Small intestine (tissue), 7 donors: ENCODE results near the gene WSCD2. TPM values are rescaled to one million over a fixed set of nuclear protein-coding genes. Genes with fewer than 3 reads are reported as not detected.

Source experiments
- DNase-seq, 2 donors: peaks; one replicate each; pipeline versions ENCODE4 v3.0.0 to v3.0.0-alpha.2; 2013
- FAIRE-seq: peaks from 2 replicates; lab custom pipeline; 2012; peaks lifted over from hg19 to GRCh38; lab: Jason Lieb, UNC
- H3K27ac ChIP-seq, 3 donors: one replicate each; pipeline ENCODE4 v1.5.1; 2013; ENCODE audit warnings: low read length in 2 of 3, mild to moderate bottlenecking in 2 of 3, control low read depth in 1 of 3, inconsistent platforms in 1 of 3, low read depth in 1 of 3, moderate library complexity in 1 of 3
- H3K27me3 ChIP-seq, 3 donors: one replicate each; pipeline ENCODE4 v1.6.1; 2013; ENCODE audit warnings: low read length in 3 of 3, inconsistent platforms in 1 of 3; ENCODE audit not compliant: control insufficient read depth in 3 of 3, insufficient read depth in 3 of 3
- H3K36me3 ChIP-seq, 3 donors: one replicate each; pipeline ENCODE4 v1.6.1; 2013; ENCODE audit warnings: low read length in 3 of 3, inconsistent platforms in 1 of 3, low read depth in 1 of 3, mild to moderate bottlenecking in 1 of 3, moderate library complexity in 1 of 3; ENCODE audit not compliant: control insufficient read depth in 3 of 3, insufficient read depth in 2 of 3
- H3K4me1 ChIP-seq, 3 donors: one replicate each; pipeline ENCODE4 v1.6.1; 2013; ENCODE audit warnings: low read length in 2 of 3, inconsistent platforms in 1 of 3, low read depth in 1 of 3, mild to moderate bottlenecking in 1 of 3, moderate library complexity in 1 of 3; ENCODE audit not compliant: control insufficient read depth in 3 of 3, insufficient read depth in 2 of 3
- H3K4me3 ChIP-seq, 3 donors: one replicate each; pipeline ENCODE4 v1.5.1; 2013; ENCODE audit warnings: low read length in 3 of 3, control low read depth in 1 of 3, inconsistent platforms in 1 of 3, low read depth in 1 of 3, mild to moderate bottlenecking in 1 of 3, moderate library complexity in 1 of 3
- H3K9me3 ChIP-seq, 2 donors: one replicate each; pipeline ENCODE4 v1.6.1; 2013; ENCODE audit warnings: low read depth in 1 of 2, low read length in 1 of 2; ENCODE audit not compliant: control insufficient read depth in 2 of 2, insufficient read depth in 1 of 2
- WGBS, 3 donors: extraction: QIAGEN DNeasy Blood & Tissue Kit; methylation state at CpG; one replicate each; pipeline ENCODE4 v1.1.7; 2013; 5-methylcytosine and 5-hydroxymethylcytosine counted together
- polyA plus RNA-seq, 4 donors: library from polyadenylated mRNA; stranded (reverse) in 3 of 4; unstranded in 1 of 4; fragments of 200-250 nt in 3 of 4; fragments of 120-200 nt in 1 of 4; gene quantifications; one replicate each; pipeline versions ENCODE4 v1.2.1 to v1.2.3, GENCODE V29; 2013
- donor health status: healthy with polysubstance abuse.
- donor health status: control.
- donor health status: control.
- donor health status: Bipolar disorder and iron deficiency.
- donor health status: healthy.

The WSCD2 gene
- polyA plus RNA-seq, 4 donors: 1.1 to 1.2 TPM; not detected in 2

DNA sequence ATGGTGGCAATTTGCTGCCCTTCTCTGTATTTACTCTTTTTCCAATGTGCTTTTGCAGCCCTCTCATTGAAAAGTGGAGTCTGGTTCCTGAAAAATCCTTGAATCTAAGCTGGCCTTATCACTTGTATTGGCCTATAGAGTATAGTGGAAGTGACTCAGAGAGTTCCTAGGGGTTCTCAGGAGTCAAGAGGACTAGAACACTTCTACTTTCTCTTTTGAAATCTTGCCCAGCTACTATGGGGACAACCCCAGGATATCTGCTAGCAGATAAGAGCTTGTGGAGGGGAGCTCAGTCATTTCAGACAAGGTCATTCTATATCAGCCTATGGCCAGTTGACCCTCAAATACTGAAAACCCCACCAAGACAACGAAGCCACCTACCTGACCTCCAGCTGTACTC is 26.7 kb upstream of the WSCD2 start:
- no peaks in the 10 kb centered on the region for H3K36me3 ChIP-seq
- no peak overlapping the region for H3K4me3 ChIP-seq
- 3 to 27% (median 24%) methylated on average over 1 of the region's 1 CpG for WGBS, 3 donors
- no peaks in the 10 kb centered on the region for H3K9me3 ChIP-seq
- no peaks in the 10 kb centered on the region for H3K27me3 ChIP-seq
- H3K4me1 ChIP-seq: no peaks in the 10 kb centered on the region
- no peak overlapping the region for H3K27ac ChIP-seq
- no peak for DNase-seq
- FAIRE-seq: no peak

DNA sequence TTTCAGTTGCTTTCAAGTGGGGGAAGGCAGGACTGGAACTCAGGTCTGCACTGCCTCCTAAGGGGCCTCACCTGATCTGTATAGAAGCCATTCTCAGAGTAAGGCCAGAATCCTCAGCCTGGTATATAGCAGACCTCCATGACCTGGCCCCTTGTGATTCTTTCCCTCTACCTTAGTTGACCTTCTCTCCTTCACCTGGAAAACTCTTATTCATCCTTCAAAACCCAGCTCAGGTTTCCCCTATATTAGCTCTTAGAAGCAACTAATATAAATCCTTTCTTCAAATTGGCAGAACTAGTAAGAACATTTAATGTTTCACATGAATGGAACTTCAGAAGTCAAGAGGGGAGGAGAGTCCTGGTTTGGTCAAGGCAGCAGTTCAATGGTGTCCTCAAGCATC is 26.0 kb upstream of the WSCD2 start:
- no peak overlapping the region for H3K27ac ChIP-seq
- no peaks in the 10 kb centered on the region for H3K36me3 ChIP-seq
- DNase-seq (no peak), FAIRE-seq (no peak)
- no peaks in the 10 kb centered on the region for H3K9me3 ChIP-seq
- no peaks in the 10 kb centered on the region for H3K4me1 ChIP-seq
- no peaks in the 10 kb centered on the region for H3K27me3 ChIP-seq
- no peak overlapping the region for H3K4me3 ChIP-seq

DNA sequence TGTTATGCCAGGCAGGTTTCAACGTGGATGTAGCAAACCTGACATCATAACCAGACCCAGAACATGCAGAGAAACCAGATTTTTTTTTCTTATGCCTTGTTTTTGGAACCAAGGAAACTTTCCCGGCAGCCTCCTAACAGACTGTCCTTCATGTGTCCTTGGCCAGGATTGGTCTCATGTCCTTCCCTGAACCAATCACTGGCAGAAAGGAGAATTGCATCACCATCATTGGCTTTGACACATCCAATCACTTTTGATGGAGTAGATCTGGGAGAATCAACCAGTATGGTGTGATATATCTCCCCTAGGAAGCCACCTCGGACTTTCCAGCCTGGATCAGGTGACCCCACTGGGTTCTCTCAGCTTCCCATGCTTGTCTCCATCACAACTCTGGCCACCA is 25.6 kb upstream of the WSCD2 start:
- no peak overlapping the region for H3K4me3 ChIP-seq
- no peaks in the 10 kb centered on the region for H3K36me3 ChIP-seq
- H3K9me3 ChIP-seq: no peaks in the 10 kb centered on the region
- FAIRE-seq (no peak), DNase-seq (no peak)
- no peak overlapping the region for H3K27ac ChIP-seq
- no peaks in the 10 kb centered on the region for H3K27me3 ChIP-seq
- no peaks in the 10 kb centered on the region for H3K4me1 ChIP-seq
- 57 to 71% (median 69%) methylated on average over 3 of the region's 3 CpGs for WGBS, 3 donors

DNA sequence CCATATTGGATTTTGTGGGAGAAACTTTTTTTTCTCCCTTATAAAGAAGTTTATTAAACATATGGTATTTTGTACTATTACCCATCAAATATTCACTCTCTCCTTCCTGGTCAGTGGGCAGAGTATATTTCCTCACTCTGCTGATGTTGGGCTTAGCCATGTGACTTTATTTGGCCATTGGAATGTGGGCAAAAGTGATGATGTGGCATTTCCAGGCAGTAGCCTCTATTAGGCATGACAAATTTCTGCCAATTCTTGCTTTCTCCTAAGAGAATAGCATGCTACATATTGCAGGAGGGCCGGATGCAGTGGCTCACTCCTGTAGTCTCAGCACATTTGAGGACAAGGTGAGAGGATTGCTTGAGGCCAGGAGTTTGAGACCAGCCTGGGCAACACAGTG is 24.4 kb upstream of the WSCD2 start:
- no peaks in the 10 kb centered on the region for H3K27me3 ChIP-seq
- FAIRE-seq (no peak), DNase-seq (no peak)
- H3K27ac ChIP-seq: no peak overlapping the region
- no peak overlapping the region for H3K4me3 ChIP-seq
- H3K36me3 ChIP-seq: no peaks in the 10 kb centered on the region
- H3K4me1 ChIP-seq: no peaks in the 10 kb centered on the region
- H3K9me3 ChIP-seq: no peaks in the 10 kb centered on the region
- WGBS, 3 donors: 57 to 78% (median 65%) methylated on average over 1 of the region's 1 CpG

DNA sequence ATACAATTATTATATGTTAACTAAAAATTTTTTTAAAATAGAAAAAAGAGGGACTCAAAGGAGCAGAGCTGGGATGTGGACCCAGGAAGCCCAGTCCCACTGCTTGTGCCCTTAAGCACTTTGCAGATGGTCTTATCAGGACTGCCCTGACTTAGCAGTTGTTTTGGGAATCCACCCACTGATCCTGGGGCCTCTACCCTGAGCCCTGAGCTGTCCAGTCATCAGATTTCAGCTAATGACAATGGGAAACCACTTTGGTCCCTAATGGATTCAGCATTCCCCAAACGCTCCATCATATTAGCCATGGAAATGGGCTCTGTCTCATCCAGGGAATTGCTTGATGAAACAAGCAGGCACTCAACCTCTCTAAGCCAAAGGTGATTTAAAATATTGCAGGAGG is 22.5 kb upstream of the WSCD2 start:
- FAIRE-seq (no peak), DNase-seq (no peak)
- Histone ChIP-seq H3K4me3 (no peak overlapping the region), H3K4me1 (no peaks in the 10 kb centered on the region), H3K36me3 (no peaks in the 10 kb centered on the region), H3K27ac (no peak overlapping the region), H3K27me3 (no peaks in the 10 kb centered on the region), H3K9me3 (no peaks in the 10 kb centered on the region)
- 79 to 83% (median 80%) methylated on average over 1 of the region's 1 CpG for WGBS, 3 donors

DNA sequence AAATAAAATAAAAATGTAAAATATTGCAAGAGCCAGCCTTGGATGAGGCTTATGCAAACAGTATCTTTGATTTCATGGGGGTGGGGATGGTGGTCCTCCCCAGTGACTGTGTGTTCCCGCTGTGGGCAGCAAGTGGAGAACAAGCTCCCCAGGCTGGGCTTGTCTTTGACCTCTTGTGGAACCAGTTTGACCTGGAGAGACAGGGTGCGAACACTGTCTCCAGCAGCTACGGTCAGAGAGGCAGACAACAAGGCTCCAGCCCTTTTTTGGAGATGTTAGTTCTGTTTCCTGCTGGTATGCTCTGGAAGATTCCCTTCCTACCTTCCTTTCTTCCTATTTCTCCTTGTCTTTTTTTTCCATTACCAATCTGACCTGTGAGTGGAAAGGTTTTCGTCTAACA is 21.8 kb upstream of the WSCD2 start:
- H3K9me3 ChIP-seq: no peaks in the 10 kb centered on the region
- no peak for DNase-seq
- no peaks in the 10 kb centered on the region for H3K4me1 ChIP-seq
- H3K27ac ChIP-seq: no peak overlapping the region
- no peak for FAIRE-seq
- WGBS, 3 donors: 74 to 81% (median 75%) methylated on average over 4 of the region's 4 CpGs
- no peaks in the 10 kb centered on the region for H3K36me3 ChIP-seq
- H3K27me3 ChIP-seq: no peaks in the 10 kb centered on the region
- no peak overlapping the region for H3K4me3 ChIP-seq

DNA sequence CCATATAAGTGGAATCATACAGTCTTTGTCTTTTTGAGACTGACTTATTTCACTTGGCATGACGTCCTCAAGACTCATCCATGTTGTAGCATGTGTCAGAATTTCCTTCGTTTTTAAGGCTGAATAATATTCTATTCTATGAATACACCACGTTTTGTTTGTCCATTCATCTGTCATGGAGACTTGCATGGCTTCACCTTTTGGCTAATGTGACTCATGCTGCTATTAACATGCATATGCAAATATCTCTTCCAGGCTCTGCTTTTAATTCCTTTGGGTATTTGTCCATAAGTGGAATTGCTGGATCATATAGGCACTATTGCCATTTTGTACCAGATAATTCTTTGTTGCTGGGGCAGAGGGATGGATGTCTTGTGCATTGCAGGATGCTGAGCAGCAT is 19.6 kb upstream of the WSCD2 start:
- Histone ChIP-seq H3K36me3 (no peaks in the 10 kb centered on the region), H3K4me1 (no peaks in the 10 kb centered on the region), H3K9me3 (no peaks in the 10 kb centered on the region), H3K27me3 (no peaks in the 10 kb centered on the region), H3K27ac (no peak overlapping the region), H3K4me3 (no peak overlapping the region)
- DNase-seq (no peak), FAIRE-seq (no peak)
- 56 to 59% (median 57%) methylated on average over 3 of the region's 3 CpGs for WGBS, 3 donors

DNA sequence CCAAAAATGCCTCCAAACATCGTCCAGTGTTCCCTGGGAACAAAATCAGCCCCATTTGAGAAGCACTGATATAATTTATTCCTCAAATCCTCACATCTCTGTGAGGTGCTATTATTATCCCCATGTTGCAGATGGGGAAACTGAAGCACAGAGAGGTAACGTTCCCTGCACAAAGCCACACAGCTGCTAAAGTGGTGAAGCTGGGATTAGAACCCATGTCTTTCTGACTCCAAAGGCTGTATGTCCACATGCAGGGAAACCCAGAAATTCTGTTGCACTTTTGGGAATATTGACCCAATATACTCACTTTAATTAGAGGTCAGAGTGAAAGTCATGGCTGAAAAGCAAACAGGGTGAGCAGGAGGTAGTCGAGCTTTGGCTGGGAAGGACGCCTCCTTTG is 19.1 kb upstream of the WSCD2 start:
- WGBS, 3 donors: 52 to 62% (median 53%) methylated on average over 4 of the region's 4 CpGs
- H3K27me3 ChIP-seq: no peaks in the 10 kb centered on the region
- H3K4me1 ChIP-seq: no peaks in the 10 kb centered on the region
- no peak overlapping the region for H3K4me3 ChIP-seq
- no peak overlapping the region for H3K27ac ChIP-seq
- no peak for DNase-seq
- no peak for FAIRE-seq
- H3K36me3 ChIP-seq: no peaks in the 10 kb centered on the region
- no peaks in the 10 kb centered on the region for H3K9me3 ChIP-seq

DNA sequence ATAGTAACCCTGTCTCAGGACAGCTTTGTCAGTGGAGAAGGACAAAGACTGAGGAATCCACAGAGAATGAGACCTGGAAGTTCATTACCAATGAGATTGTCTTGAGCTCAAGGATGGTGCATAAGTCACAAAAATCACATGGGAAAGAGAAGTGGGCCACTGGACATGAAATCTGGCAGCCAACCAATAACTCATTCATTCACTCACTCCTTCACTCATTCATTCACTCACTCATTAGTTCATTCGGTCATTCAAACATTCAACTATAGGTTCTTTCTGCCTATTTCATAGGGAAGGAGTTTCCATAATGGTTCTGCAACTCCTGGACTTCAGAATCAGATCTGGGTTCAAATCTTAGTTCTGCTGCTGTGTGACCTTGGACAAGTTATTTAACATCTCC is 18.2 kb upstream of the WSCD2 start:
- no peak overlapping the region for H3K27ac ChIP-seq
- H3K9me3 ChIP-seq: no peaks in the 10 kb centered on the region
- H3K4me1 ChIP-seq: no peaks in the 10 kb centered on the region
- FAIRE-seq (no peak), DNase-seq (no peak)
- no peaks in the 10 kb centered on the region for H3K36me3 ChIP-seq
- 83 to 94% (median 90%) methylated on average over 1 of the region's 1 CpG for WGBS, 3 donors
- H3K27me3 ChIP-seq: no peaks in the 10 kb centered on the region
- no peak overlapping the region for H3K4me3 ChIP-seq
